Skeletal muscle tissue (tissue), 4 donors: ENCODE measurements around the gene ZNF771. TPM values are rescaled to one million over a fixed set of nuclear protein-coding genes. Genes with fewer than 3 reads are reported as not detected.
"Not testable (repeated sequence)": the region's sequence is repeated elsewhere in the genome, so short reads cannot be mapped to it uniquely, and the experiment has no call there.

Experiments used
- H3K27ac ChIP-seq: one replicate; pipeline ENCODE4 v1.7.0; 2013; ENCODE audit warnings: mild to moderate bottlenecking, low read depth, low read length, inconsistent platforms
- H3K27me3 ChIP-seq, 3 donors: one replicate each; pipeline ENCODE4 v1.7.0; 2013; ENCODE audit warnings: low read length in 3 of 3; ENCODE audit not compliant: control insufficient read depth in 3 of 3, insufficient read depth in 3 of 3
- H3K36me3 ChIP-seq, 3 donors: one replicate each; pipeline ENCODE4 v1.7.0; 2013; ENCODE audit warnings: low read length in 3 of 3; ENCODE audit not compliant: control insufficient read depth in 3 of 3, insufficient read depth in 3 of 3
- H3K4me1 ChIP-seq, 3 donors: one replicate each; pipeline ENCODE4 v1.7.0; 2013; ENCODE audit warnings: low read length in 3 of 3, mild to moderate bottlenecking in 3 of 3; ENCODE audit not compliant: control insufficient read depth in 3 of 3, insufficient read depth in 3 of 3
- H3K4me3 ChIP-seq, 3 donors: one replicate each; pipeline ENCODE4 v1.7.0; 2013; ENCODE audit warnings: low read length in 3 of 3
- H3K9ac ChIP-seq, 3 donors: one replicate each; pipeline ENCODE4 v1.7.0; 2013; ENCODE audit warnings: low read length in 3 of 3, mild to moderate bottlenecking in 3 of 3, moderate library complexity in 2 of 3, low read depth in 1 of 3
- H3K9me3 ChIP-seq, 3 donors: one replicate each; pipeline ENCODE4 v1.7.0; 2013; ENCODE audit warnings: low read length in 3 of 3; ENCODE audit not compliant: control insufficient read depth in 3 of 3
- total RNA-seq: library from RNA; depleted of rRNA; stranded (reverse); fragments of >200 nt; gene quantifications from one replicate; pipeline ENCODE4 v1.2.3, GENCODE V29; 2014
- donor health status: Osteomylitis.

ZNF771 gene
- total RNA-seq, 1 donor from 2014 or later = 5.2 TPM

DNA sequence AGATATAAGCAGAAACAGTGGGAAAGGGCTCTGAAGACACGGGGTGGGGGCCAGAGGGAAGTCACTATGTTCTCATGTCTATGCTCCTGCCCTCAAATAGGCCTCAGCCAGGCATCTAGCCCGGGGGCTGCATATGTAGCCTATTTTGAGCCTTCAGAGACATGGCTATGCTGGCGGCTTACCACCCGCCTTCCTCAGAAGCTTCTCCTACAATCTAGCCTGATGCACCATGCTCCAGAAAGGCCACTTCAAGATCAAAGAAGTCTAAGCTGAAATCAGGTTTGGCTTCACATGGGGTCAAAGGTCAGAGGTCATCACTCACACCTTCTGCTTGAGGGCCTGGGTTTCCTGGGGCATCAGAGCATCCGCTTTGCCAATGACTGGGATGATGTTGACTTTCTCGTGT, 26.6 kb upstream of the ZNF771 start:
- Histone ChIP-seq H3K27me3 (no peaks in the 10 kb centered on the region), H3K4me3 (no peak overlapping the region), H3K27ac (peak overlapping the region; percentile 52), H3K9ac (peak overlapping the region in 1 of 3 donors; percentile 11), H3K9me3 (no peaks in the 10 kb centered on the region), H3K4me1 (peaks cover 12 to 25% (median 14%) of the 10 kb centered on the region in 3 donors), H3K36me3 (peaks cover 8 to 13% (median 9%) of the 10 kb centered on the region in 3 donors)

DNA sequence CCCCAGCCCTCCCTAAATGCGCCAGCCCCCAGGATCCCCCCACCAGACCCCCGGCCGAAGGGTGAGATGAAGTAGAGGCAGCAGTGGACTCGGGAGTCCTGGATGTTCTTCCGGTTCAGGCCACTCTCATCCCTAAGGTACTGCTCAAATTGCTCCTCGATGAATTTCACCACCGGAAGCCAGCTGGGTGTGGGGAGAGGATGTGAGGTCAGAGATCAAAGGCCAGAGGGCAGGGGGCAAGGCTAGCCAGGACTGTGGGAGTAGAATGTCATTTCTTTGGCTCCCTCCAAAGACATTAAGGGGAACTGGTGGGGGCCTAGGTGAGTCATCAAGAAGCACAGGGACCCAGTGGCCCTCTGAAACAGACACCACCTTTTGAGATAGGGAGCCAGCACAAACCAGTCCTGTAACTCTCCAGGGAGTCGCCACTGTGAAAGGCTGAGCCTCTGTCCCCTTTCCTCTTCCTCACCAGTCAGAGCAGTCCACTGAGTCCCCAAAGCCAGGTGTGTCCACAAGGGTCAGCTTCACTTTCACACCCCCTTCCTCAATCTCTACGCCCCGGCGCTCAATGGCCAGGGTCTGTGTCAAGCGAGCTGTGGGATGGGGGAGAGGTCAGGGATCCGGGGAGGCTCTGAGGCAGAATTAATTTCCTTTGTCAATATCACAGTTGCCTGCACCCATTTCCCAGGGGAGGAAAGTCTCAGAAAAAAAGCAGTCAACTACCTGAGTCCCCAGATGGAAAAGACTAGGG, 25.9 kb upstream of the ZNF771 start:
- Histone ChIP-seq H3K9ac (no peak overlapping the region), H3K9me3 (no peaks in the 10 kb centered on the region), H3K36me3 (peaks cover 2 to 9% (median 2%) of the 10 kb centered on the region in 3 donors), H3K27me3 (no peaks in the 10 kb centered on the region), H3K27ac (peak overlapping the region; percentile 52), H3K4me1 (peaks cover 12 to 19% (median 14%) of the 10 kb centered on the region in 3 donors), H3K4me3 (no peak overlapping the region)

DNA sequence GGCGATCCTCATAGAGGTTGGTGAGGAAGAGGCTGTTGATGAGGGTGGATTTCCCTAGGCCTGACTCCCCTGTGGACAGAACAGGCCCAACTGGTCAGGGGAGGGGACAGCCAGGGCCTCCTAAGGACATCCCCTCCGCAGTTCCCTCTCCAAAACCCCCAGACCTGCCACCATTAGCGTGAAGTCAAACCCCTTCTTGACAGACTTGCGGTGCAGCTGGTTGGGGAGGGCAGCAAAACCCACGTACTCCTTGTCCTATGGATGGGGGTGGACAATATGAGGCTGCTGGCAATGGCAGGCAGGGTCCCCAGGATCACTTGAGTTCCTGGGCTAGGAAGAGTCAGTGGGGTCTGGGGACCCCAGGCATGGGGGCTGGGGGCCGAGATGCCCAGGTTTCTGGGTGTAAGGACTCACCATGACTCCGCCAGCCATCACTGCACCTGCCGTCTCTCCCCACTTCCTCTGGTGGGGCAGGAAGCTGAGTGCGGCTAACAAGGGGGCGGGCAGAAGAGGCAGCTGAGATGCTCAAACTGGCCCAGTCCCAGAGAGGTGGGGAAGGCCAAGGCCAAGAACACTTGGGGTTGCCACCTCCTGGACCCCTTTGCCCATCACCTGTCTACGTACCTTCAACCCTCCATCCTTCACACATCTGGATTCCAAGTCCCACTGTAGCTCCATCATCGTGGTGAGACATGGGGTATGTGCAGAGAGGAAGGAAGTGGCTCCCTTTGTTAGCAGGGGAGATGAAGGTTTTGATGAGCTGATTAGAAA, 25.1 kb upstream of the ZNF771 start, which contains the start of gene SEPTIN1:
TSS of gene SEPTIN1 (minus strand) at position 451 of the 771 bp plus-strand sequence. CDS start at position 432, 19 bp downstream.
- no peaks in the 10 kb centered on the region for H3K27me3 ChIP-seq
- peak within 1 kb of the TSS; percentile 9 for H3K27ac ChIP-seq
- H3K9me3 ChIP-seq = no peaks in the 10 kb centered on the region
- H3K4me1 ChIP-seq = peaks cover 11 to 15% (median 12%) of the 10 kb centered on the region in 3 donors
- H3K36me3 ChIP-seq = peaks cover 0 to 4% (median 0%) of the 10 kb centered on the region in 3 donors
- no peak within 1 kb of the TSS for H3K4me3 ChIP-seq
- H3K9ac ChIP-seq = no peak within 1 kb of the TSS

DNA sequence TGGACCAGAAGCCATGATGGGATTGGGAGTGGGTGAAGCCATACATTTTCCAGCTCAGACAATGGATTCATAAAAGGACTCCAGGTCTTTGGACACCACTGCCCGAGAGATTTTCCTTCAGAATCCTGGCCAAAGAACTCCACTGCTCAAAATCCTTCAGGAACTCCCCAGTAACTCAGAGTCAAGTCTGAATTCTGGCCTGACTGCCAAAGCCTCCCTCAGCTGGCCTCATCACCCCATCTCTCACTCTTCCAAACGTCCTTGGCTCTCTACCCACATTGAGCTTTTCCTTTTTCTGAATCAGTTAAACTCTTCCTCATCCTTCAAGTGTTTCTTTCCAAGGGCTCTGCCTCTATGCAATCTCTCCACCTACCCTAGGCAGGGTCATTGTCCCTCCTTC, 23.9 kb upstream of the ZNF771 start:
- no peak overlapping the region for H3K9ac ChIP-seq
- H3K36me3 ChIP-seq = peaks cover 0 to 3% (median 0%) of the 10 kb centered on the region in 3 donors
- no peak overlapping the region for H3K4me3 ChIP-seq
- H3K27me3 ChIP-seq = no peaks in the 10 kb centered on the region
- H3K4me1 ChIP-seq = peaks cover 7% of the 10 kb centered on the region in 3 donors
- H3K9me3 ChIP-seq = no peaks in the 10 kb centered on the region
- H3K27ac ChIP-seq = no peak overlapping the region

DNA sequence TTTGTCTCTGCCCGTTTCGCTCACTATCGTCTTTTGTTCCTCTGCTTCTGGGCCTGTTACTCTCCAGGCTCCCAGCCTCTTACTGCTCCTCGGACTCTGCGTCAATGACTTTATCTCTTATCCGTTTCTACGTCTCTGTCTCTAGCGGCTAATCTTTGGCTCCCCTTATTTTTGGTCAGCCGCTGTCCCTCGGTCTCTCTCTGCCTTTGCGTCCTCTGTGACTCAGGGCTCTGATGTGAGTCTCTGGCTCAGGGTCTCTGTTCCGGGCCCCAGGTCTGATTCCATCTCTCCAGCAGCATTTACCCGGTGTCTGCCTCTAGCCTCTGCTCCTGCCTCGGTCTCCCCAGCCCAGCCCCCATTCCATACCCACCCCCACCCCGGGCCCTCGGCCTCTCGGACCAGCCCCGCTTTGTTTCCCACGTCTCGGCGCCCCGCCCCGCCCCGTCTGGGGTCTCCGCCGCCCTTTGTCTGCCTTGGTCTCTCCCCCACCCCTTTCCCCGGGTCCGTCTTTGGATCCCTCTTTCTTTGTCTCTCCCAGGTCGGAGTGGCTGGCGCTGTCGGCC, 12.7 kb upstream of the ZNF771 start:
- Histone ChIP-seq H3K9me3 (no peaks in the 10 kb centered on the region), H3K4me3 (peak overlapping the region; percentile 66 to 80 (median 76)), H3K36me3 (peaks cover 5 to 11% (median 9%) of the 10 kb centered on the region in 3 donors), H3K4me1 (peaks cover 11 to 18% (median 16%) of the 10 kb centered on the region in 3 donors), H3K27ac (peak overlapping the region; percentile 74), H3K9ac (peak overlapping the region; percentile 80 to 84 (median 83)), H3K27me3 (no peaks in the 10 kb centered on the region)

DNA sequence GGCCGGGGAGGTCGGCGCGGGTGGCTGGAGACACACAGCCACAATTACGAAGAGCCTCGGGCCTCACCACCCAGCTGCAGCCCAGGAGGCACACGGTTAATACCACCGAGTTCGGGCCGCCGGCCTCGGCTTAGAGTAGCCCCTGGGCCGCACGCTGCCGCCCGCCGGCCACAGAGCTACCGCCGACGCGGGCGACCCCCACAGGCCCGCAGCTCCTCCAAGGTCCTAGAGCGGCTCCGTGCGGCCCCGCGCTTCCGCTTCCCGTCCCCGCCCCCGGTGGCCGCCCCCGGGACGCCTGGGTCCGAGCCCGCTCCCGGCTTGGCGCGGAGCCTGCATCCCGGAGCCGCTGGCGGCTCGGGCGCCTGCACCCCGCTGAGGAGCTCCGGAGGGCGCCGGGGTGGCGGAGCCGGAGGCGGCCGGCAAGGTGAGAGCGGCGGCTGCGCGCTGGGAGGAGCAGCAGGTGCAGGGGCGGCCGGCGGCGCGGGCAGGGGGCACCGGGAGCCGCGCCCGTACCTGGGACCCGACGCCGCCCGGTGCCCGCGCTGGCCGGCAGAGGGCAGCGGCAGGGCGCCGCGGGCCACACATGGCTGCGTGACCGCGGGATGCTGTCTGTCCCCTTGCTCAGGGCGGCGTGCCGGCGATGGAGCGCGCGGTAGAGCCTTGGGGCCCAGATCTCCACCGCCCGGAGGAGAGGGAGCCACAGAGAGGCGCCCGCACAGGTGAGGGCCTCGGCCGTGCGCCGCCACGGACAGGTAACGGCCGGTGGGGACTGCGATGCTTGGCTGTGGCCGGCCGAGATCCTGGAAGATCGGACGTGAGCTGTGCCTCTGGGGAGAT, 12.0 kb upstream of the ZNF771 start, which contains the start of gene ZNF48:
TSS of gene ZNF48 (plus strand) at position 266 of the 837 bp plus-strand sequence. CDS start at position 641, 375 bp downstream.
- Histone ChIP-seq H3K4me1 (peaks cover 15 to 25% (median 22%) of the 10 kb centered on the region in 3 donors), H3K36me3 (peaks cover 5 to 11% (median 9%) of the 10 kb centered on the region in 3 donors), H3K9ac (peak within 1 kb of the TSS; percentile 80 to 84 (median 83)), H3K9me3 (no peaks in the 10 kb centered on the region), H3K27me3 (no peaks in the 10 kb centered on the region), H3K27ac (peak within 1 kb of the TSS; percentile 74), H3K4me3 (peak within 1 kb of the TSS; percentile 71 to 87 (median 80))

DNA sequence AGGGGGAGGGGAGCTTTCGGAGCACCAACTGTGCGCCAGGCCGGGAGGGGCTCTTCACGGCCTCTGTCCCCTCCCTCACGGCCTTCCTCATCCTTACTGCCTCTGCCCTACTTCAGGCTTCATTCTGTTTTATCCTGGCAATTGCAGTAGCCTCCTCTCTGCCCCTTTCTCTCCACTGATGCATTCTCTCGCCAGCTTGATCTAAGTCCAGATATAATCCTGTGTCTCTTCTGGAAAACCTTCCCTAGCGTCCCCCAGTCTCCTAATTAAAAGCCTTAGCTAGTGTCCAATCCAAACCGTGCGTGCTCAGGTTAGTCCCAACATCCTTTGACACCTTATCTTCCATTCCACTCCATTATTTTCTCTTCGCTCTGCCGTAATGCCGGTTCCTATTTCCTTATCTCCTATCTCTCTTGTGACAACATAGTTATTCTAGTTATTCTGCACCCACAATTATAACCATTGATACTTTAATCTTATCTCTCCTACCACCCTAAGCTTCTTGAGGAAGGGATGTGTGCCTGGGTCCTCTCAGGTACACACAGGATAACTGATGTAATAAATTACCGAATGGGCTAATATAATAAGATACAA, 11.3 kb upstream of the ZNF771 start:
- Histone ChIP-seq H3K9me3 (no peaks in the 10 kb centered on the region), H3K9ac (peak overlapping the region; percentile 77 to 84 (median 77)), H3K27ac (peak overlapping the region; percentile 30), H3K36me3 (peaks cover 5 to 11% (median 9%) of the 10 kb centered on the region in 3 donors), H3K27me3 (no peaks in the 10 kb centered on the region), H3K4me1 (peaks cover 15 to 29% (median 22%) of the 10 kb centered on the region in 3 donors), H3K4me3 (peak overlapping the region; percentile 71 to 87 (median 80))

DNA sequence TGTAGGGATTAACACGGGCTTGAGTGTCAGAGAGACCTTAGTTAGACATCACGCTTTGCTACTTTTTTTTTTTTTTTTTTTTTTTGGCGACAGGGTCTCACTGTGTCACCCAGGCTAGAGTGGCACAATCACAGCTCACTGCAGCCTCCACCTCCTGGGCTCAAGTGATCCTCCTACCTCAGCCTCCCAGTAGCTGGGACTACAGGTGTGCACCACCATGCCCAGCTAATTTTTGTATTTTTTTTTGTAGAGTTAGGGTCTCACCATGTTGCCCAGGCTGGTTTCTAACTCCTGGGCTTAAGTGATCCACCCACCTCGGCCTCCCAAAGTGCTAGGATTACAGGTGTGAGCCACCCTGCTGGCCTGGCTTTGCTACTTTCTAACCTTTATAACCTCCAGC, 10.8 kb upstream of the ZNF771 start:
- peak overlapping the region in 1 of 3 donors; percentile 71 for H3K4me3 ChIP-seq
- not testable (repeated sequence) for H3K27me3 ChIP-seq, H3K9me3 ChIP-seq, H3K27ac ChIP-seq
- peaks cover 5 to 11% (median 9%) of the 10 kb centered on the region in 3 donors for H3K36me3 ChIP-seq
- peaks cover 15 to 29% (median 22%) of the 10 kb centered on the region in 3 donors for H3K4me1 ChIP-seq
- peak overlapping the region in 1 of 3 donors; percentile 33 for H3K9ac ChIP-seq

DNA sequence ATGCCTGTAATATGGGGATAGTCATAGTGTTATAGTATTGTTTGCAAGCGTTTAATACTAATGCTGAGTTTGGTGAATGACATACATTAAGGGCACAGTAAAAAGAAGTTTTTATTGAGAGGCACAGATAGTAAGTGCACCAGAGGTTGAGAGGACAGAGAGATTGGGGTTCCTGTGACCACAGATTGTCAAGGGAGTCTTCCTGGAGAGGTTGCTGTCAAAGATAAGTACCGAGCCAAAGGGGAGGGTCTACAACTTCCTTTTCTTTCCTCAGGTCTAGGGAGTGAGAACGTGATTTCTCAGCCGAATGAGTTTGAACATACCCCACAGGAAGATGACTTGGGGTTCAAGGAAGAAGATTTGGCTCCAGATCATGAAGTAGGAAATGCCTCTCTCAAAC, 10.3 kb upstream of the ZNF771 start:
- H3K36me3 ChIP-seq = peaks cover 5 to 11% (median 9%) of the 10 kb centered on the region in 3 donors
- H3K4me1 ChIP-seq = peaks cover 15 to 29% (median 22%) of the 10 kb centered on the region in 3 donors
- no peaks in the 10 kb centered on the region for H3K9me3 ChIP-seq
- H3K27ac ChIP-seq = no peak overlapping the region
- H3K4me3 ChIP-seq = no peak overlapping the region
- H3K27me3 ChIP-seq = no peaks in the 10 kb centered on the region
- H3K9ac ChIP-seq = peak overlapping the region in 1 of 3 donors; percentile 5
